Panc1 (cell line): Measurements from ENCODE around the gene NFKBIZ.

Source experiments
- CTCF ChIP-seq: fragments of 450-650 bp; IDR thresholded peaks from 2 replicates; pipeline ENCODE4 v1.5.1; 2017; ENCODE audit warnings: mild to moderate bottlenecking
- POLR2AphosphoS5 ChIP-seq: IDR thresholded peaks from 2 replicates; pipeline ENCODE4 v1.6.1; 2012; ENCODE audit warnings: mild to moderate bottlenecking, low read depth, low read length, moderate library complexity
- SIN3A ChIP-seq: IDR thresholded peaks from 2 replicates; pipeline ENCODE4 v1.6.1; 2012; ENCODE audit warnings: low read depth, mild to moderate bottlenecking, low read length, moderate library complexity, borderline replicate concordance; ENCODE audit not compliant: insufficient read depth
- TCF7L2 ChIP-seq: IDR thresholded peaks from 2 replicates; pipeline ENCODE4 v1.6.1; 2011; ENCODE audit warnings: mild to moderate bottlenecking, low read depth, low read length, inconsistent platforms
- TF ChIP-seq, protein P1 (sequence below), 2 experiments: IDR thresholded peaks; 2 replicates each; pipeline ENCODE4 v1.6.1; 2011 to 2012; ENCODE audit warnings: low read depth in 2 of 2, control low read depth in 1 of 2, low read length in 1 of 2, mild to moderate bottlenecking in 1 of 2, moderate library complexity in 1 of 2; ENCODE audit not compliant: insufficient read depth in 1 of 2

- no peak for TF ChIP-seq SIN3A
- TF ChIP-seq CTCF: no peak
- no peak for TF ChIP-seq POLR2AphosphoS5
- no peak for TF ChIP-seq TCF7L2
- TF ChIP-seq, protein P1, sequence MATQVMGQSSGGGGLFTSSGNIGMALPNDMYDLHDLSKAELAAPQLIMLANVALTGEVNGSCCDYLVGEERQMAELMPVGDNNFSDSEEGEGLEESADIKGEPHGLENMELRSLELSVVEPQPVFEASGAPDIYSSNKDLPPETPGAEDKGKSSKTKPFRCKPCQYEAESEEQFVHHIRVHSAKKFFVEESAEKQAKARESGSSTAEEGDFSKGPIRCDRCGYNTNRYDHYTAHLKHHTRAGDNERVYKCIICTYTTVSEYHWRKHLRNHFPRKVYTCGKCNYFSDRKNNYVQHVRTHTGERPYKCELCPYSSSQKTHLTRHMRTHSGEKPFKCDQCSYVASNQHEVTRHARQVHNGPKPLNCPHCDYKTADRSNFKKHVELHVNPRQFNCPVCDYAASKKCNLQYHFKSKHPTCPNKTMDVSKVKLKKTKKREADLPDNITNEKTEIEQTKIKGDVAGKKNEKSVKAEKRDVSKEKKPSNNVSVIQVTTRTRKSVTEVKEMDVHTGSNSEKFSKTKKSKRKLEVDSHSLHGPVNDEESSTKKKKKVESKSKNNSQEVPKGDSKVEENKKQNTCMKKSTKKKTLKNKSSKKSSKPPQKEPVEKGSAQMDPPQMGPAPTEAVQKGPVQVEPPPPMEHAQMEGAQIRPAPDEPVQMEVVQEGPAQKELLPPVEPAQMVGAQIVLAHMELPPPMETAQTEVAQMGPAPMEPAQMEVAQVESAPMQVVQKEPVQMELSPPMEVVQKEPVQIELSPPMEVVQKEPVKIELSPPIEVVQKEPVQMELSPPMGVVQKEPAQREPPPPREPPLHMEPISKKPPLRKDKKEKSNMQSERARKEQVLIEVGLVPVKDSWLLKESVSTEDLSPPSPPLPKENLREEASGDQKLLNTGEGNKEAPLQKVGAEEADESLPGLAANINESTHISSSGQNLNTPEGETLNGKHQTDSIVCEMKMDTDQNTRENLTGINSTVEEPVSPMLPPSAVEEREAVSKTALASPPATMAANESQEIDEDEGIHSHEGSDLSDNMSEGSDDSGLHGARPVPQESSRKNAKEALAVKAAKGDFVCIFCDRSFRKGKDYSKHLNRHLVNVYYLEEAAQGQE (IDR thresholded peaks at IDR 0.05; ENCODE audit: insufficient read depth in 1 of 2, low read depth in 2 of 2, low read length in 1 of 2): no peak
These were observed 12.4 kb upstream of the NFKBIZ start for GRCh38 chr3:101836652-101837598.
